Measurements from ENCODE around the gene RTP5.

The RTP5 gene

GRCh38 chr2:241857572-241858121 lies 11.9 kb upstream of the RTP5 start:
- no peak for DNase-seq (ENCODE audit: low read depth in 3 of 3)

- peak; percentile 56 to 77 (median 77) for DNase-seq (ENCODE audit: low read depth in 3 of 3)
These were observed 11.1 kb upstream of the RTP5 start, which contains the start of gene PDCD1 for GRCh38 chr2:241858206-241859016. PDCD1 (minus strand) TSS chr2:241858894; CDS start chr2:241858838, 56 bp downstream.

- no peak for DNase-seq (ENCODE audit: low read depth in 3 of 3)
These were observed 10.5 kb upstream of the RTP5 start for GRCh38 chr2:241859017-241859435.

GRCh38 chr2:241859436-241860183 lies 9.9 kb upstream of the RTP5 start:
- DNase-seq (ENCODE audit: low read depth in 3 of 3), result peak; percentile 44 to 70 (median 61)

GRCh38 chr2:241860184-241861078 lies 9.1 kb upstream of the RTP5 start:
- DNase-seq (ENCODE audit: low read depth in 3 of 3), result no peak

GRCh38 chr2:241861264-241861663 lies 8.3 kb upstream of the RTP5 start:
- no peak for DNase-seq (ENCODE audit: low read depth in 3 of 3)

- DNase-seq (ENCODE audit: low read depth in 3 of 3), result no peak
These were observed 7.4 kb upstream of the RTP5 start for GRCh38 chr2:241862093-241862492.

GRCh38 chr2:241862775-241863535 lies 6.6 kb upstream of the RTP5 start:
- DNase-seq (ENCODE audit: low read depth in 3 of 3), result no peak

- peak; percentile 30 to 56 (median 40) for DNase-seq (ENCODE audit: low read depth in 3 of 3)
These were observed 6.0 kb upstream of the RTP5 start for GRCh38 chr2:241863536-241863954.

- no peak for DNase-seq (ENCODE audit: low read depth in 3 of 3)
These were observed 5.2 kb upstream of the RTP5 start for GRCh38 chr2:241864168-241864849.

GRCh38 chr2:241864850-241865213 lies 4.7 kb upstream of the RTP5 start:
- DNase-seq (ENCODE audit: low read depth in 3 of 3), result no peak

- no peak for DNase-seq (ENCODE audit: low read depth in 3 of 3)
These were observed 4.0 kb upstream of the RTP5 start for GRCh38 chr2:241865416-241865956.

GRCh38 chr2:241865957-241866789 lies 3.4 kb upstream of the RTP5 start:
- DNase-seq (ENCODE audit: low read depth in 3 of 3), result no peak

- DNase-seq (ENCODE audit: low read depth in 3 of 3), result no peak
These were observed 2.5 kb upstream of the RTP5 start for GRCh38 chr2:241866790-241867645.

GRCh38 chr2:241867776-241868420 lies 1.6 kb upstream of the RTP5 start:
- DNase-seq (ENCODE audit: low read depth in 3 of 3), result peak in 1 of 3 experiments; percentile 24

GRCh38 chr2:241868661-241869081 lies 858 bp upstream of the RTP5 start:
- no peak for DNase-seq (ENCODE audit: low read depth in 3 of 3)

- DNase-seq (ENCODE audit: low read depth in 3 of 3), result no peak
These were observed 582 bp downstream of the RTP5 start for GRCh38 chr2:241870081-241870541.
